MM.1S (cell line): ENCODE data around the gene ROS1.
"Not testable (repeated sequence)": the region's sequence is repeated elsewhere in the genome, so short reads cannot be mapped to it uniquely, and the experiment has no call there.

Experiments
- DNase-seq: peaks from one replicate; pipeline ENCODE4 v3.0.0-alpha.2; 2015
- H2AFZ ChIP-seq: fragments of 300-600 bp; sonication (generic); 2 replicates; pipeline ENCODE4 v1.6.0; 2016; ENCODE audit warnings: antibody characterized with exemption, low read length
- H3F3A ChIP-seq: fragments of 300-600 bp; sonication (generic); 2 replicates; pipeline ENCODE4 v1.6.1; 2016; ENCODE audit warnings: mild to moderate bottlenecking, antibody characterized with exemption, low read length, moderate library complexity, mixed read lengths; ENCODE audit not compliant: insufficient read depth
- H3K27ac ChIP-seq: fragments of 300-600 bp; sonication (generic); 2 replicates; pipeline ENCODE4 v1.5.1; 2016; ENCODE audit warnings: mild to moderate bottlenecking, low read length
- H3K27me3 ChIP-seq: fragments of 300-600 bp; sonication (generic); replicated peaks from 2 replicates; pipeline ENCODE4 v1.6.0; 2016; ENCODE audit warnings: low read length; ENCODE audit not compliant: insufficient read depth
- H3K36me3 ChIP-seq: fragments of 300-600 bp; sonication (generic); replicated peaks from 2 replicates; pipeline ENCODE4 v1.6.1; 2016; ENCODE audit warnings: mild to moderate bottlenecking, low read length, mixed read lengths; ENCODE audit not compliant: insufficient read depth
- H3K4me1 ChIP-seq: fragments of 300-600 bp; sonication (generic); 2 replicates; pipeline ENCODE4 v1.6.1; 2016; ENCODE audit warnings: low read length, mixed read lengths
- H3K4me2 ChIP-seq: fragments of 300-600 bp; sonication (generic); 2 replicates; pipeline ENCODE4 v1.6.0; 2016; ENCODE audit warnings: low read depth, low read length
- H3K4me3 ChIP-seq: fragments of 300-600 bp; sonication (generic); 2 replicates; pipeline ENCODE4 v1.5.1; 2016; ENCODE audit warnings: low read length, mixed read lengths
- H3K79me2 ChIP-seq: fragments of 300-600 bp; sonication (generic); 2 replicates; pipeline ENCODE4 v1.6.1; 2016; ENCODE audit warnings: mixed run types, low read length, mixed read lengths
- H3K9ac ChIP-seq: fragments of 300-600 bp; sonication (generic); 2 replicates; pipeline ENCODE4 v1.6.1; 2016; ENCODE audit warnings: low read length, mixed read lengths
- H3K9me2 ChIP-seq: fragments of 300-600 bp; sonication (generic); replicated peaks from 2 replicates; pipeline ENCODE4 v1.6.1; 2016; ENCODE audit warnings: mild to moderate bottlenecking, low read length, mixed read lengths; ENCODE audit not compliant: insufficient read depth
- H3K9me3 ChIP-seq: fragments of 300-600 bp; sonication (generic); replicated peaks from 2 replicates; pipeline ENCODE4 v1.6.1; 2016; ENCODE audit warnings: mild to moderate bottlenecking, low read length, mixed read lengths; ENCODE audit not compliant: insufficient read depth
- H4K20me1 ChIP-seq: fragments of 300-600 bp; sonication (generic); 2 replicates; pipeline ENCODE4 v1.6.1; 2016; ENCODE audit warnings: mild to moderate bottlenecking, low read length, moderate library complexity, mixed read lengths; ENCODE audit not compliant: insufficient read depth
- CTCF ChIP-seq: fragments of 300-600 bp; sonication (generic); IDR thresholded peaks from 2 replicates; pipeline ENCODE4 v1.5.1; 2016; ENCODE audit warnings: antibody characterized with exemption, low read length, mixed read lengths
- EZH2 ChIP-seq: fragments of 300-600 bp; sonication (generic); optimal IDR thresholded peaks from 2 replicates; pipeline ENCODE3; 2017; ENCODE audit warnings: low read depth, mild to moderate bottlenecking, antibody characterized with exemption, low read length, mixed read lengths
- EZH2phosphoT487 ChIP-seq: fragments of 300-600 bp; sonication (generic); IDR thresholded peaks from 2 replicates; pipeline ENCODE4 v1.6.1; 2018; ENCODE audit warnings: antibody characterized with exemption, low read length

ROS1 gene

DNA sequence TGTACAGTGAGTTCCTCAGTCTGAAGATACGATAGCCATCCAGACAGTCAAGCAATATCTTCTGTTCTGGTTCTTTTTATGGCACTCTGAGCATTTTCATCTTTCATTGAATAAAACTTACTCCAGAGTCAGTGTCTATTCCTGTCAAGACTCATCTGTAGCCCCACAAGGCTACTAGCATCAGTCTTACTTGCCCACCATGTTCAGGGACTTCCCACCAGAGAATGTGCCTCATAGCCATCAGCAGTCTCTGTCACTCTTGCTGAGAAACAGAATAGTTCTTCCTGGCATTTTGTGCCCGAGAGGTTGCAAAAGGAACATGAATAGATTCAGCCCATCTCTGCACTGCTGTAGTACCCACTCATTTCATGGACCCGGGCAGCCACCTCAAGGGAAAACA is 44.0 kb upstream of the ROS1 start:
- H3K27ac ChIP-seq, result no peak overlapping the region
- no peak overlapping the region for H3K4me3 ChIP-seq
- no peak for DNase-seq
- H2AFZ ChIP-seq, result no peak overlapping the region
- H3K36me3 ChIP-seq, result no peaks in the 10 kb centered on the region
- H4K20me1 ChIP-seq, result no peaks in the 10 kb centered on the region
- no peak for TF ChIP-seq EZH2phosphoT487
- no peak for TF ChIP-seq EZH2
- TF ChIP-seq CTCF, result no peak
- H3K9me3 ChIP-seq, result no peaks in the 10 kb centered on the region
- no peak overlapping the region for H3K9ac ChIP-seq
- peaks cover 9% of the 10 kb centered on the region; the same call in 1 of the 2 replicates for H3K4me1 ChIP-seq
- no peaks in the 10 kb centered on the region for H3K79me2 ChIP-seq
- no peak overlapping the region for H3K4me2 ChIP-seq
- no peaks in the 10 kb centered on the region for H3K9me2 ChIP-seq
- no peaks in the 10 kb centered on the region; the same call in 1 of the 2 replicates for H3F3A ChIP-seq
- no peaks in the 10 kb centered on the region for H3K27me3 ChIP-seq

DNA sequence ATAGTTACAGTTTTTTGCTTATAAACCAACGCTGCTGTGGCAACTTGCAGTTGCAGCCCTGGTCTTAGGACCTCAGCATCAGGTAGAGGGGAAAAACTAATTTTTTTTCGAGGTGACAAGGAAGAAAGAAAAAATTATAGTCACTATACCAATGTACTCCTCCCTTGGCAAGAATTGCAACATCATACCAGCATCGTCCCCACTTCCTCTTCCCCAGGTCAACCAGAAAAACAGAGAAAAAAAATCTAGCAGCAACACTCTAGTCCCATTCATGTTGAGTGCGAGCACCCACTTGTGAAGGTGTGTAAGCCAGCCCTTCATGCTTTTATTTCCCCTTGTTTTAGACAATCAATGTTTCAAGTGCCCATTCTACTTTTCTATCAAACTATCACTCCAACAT is 43.6 kb upstream of the ROS1 start:
- no peaks in the 10 kb centered on the region for H3K9me2 ChIP-seq
- H3K4me1 ChIP-seq, result peaks cover 9% of the 10 kb centered on the region; the same call in 1 of the 2 replicates
- H3K79me2 ChIP-seq, result no peaks in the 10 kb centered on the region
- no peaks in the 10 kb centered on the region for H3K9me3 ChIP-seq
- H3K36me3 ChIP-seq, result no peaks in the 10 kb centered on the region
- no peak overlapping the region for H3K4me3 ChIP-seq
- H4K20me1 ChIP-seq, result no peaks in the 10 kb centered on the region
- no peaks in the 10 kb centered on the region for H3K27me3 ChIP-seq
- no peak overlapping the region for H3K4me2 ChIP-seq
- no peak overlapping the region for H3K27ac ChIP-seq
- H3F3A ChIP-seq, result no peaks in the 10 kb centered on the region; the same call in 1 of the 2 replicates
- no peak overlapping the region for H2AFZ ChIP-seq
- H3K9ac ChIP-seq, result no peak overlapping the region
- TF ChIP-seq CTCF (no peak), EZH2 (no peak), EZH2phosphoT487 (no peak)
- DNase-seq, result no peak

GRCh38 chr6:117468527-117468926 is 42.8 kb upstream of the ROS1 start:
- not testable (repeated sequence) for H3K27ac ChIP-seq

DNA sequence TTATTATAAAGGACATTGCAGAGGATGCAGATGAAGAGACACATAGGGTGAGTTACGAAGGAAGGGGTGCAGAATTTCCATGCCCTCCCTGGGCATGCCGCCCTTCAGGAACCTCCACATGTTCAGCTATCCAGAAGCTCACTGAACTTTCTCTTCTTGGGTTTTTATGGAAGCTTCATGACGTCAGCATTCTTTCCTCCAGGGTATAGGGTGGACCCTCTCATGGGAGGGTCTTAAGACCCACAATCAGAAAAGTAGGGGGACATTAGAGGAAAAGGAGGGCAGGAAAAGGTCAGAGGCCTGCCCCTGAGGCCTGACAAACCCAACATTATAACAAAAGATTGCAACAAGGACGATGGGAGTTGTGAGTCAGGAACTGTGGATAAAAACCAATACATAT is 42.1 kb upstream of the ROS1 start:
- no peak overlapping the region for H3K4me2 ChIP-seq
- no peak overlapping the region for H3K9ac ChIP-seq
- no peaks in the 10 kb centered on the region; the same call in 1 of the 2 replicates for H3F3A ChIP-seq
- no peak overlapping the region for H3K4me3 ChIP-seq
- no peak for DNase-seq
- TF ChIP-seq EZH2phosphoT487 (no peak), EZH2 (no peak), CTCF (no peak)
- peaks cover 14% of the 10 kb centered on the region for H3K4me1 ChIP-seq
- H3K79me2 ChIP-seq, result no peaks in the 10 kb centered on the region
- no peak overlapping the region for H2AFZ ChIP-seq
- H4K20me1 ChIP-seq, result no peaks in the 10 kb centered on the region
- H3K27ac ChIP-seq, result no peak overlapping the region
- no peaks in the 10 kb centered on the region for H3K9me2 ChIP-seq
- no peaks in the 10 kb centered on the region for H3K9me3 ChIP-seq
- H3K36me3 ChIP-seq, result no peaks in the 10 kb centered on the region
- no peaks in the 10 kb centered on the region for H3K27me3 ChIP-seq

More at GRCh38 chr6:117468527-117468926, 42.8 kb upstream of the ROS1 start:
- not testable (repeated sequence) for H3K9ac ChIP-seq, H3F3A ChIP-seq, H3K27me3 ChIP-seq, H3K4me2 ChIP-seq, DNase-seq, H4K20me1 ChIP-seq, H3K9me3 ChIP-seq, H3K79me2 ChIP-seq, H3K4me3 ChIP-seq, H2AFZ ChIP-seq, H3K9me2 ChIP-seq, H3K36me3 ChIP-seq
- H3K4me1 ChIP-seq, result peaks cover 14% of the 10 kb centered on the region
